ENCODE measurements around the gene SYT6. TPM values are rescaled to one million over a fixed set of nuclear protein-coding genes. Genes with fewer than 3 reads are reported as not detected.

Gene SYT6
- total RNA-seq, 1 experiment from 2014 or later, result 77.2 TPM

GRCh38 chr1:114137497-114137896 is 16.2 kb downstream of the SYT6 start:
- H3K23me2 ChIP-seq (ENCODE audit: insufficient read length, low read depth, low read length, poor library complexity, severe bottlenecking), result no peaks in the 10 kb centered on the region
- H3K9me3 ChIP-seq (ENCODE audit: control insufficient read depth, low read depth, low read length), result no peaks in the 10 kb centered on the region
- H2BK5ac ChIP-seq (ENCODE audit: insufficient read length, low read length), result no peak overlapping the region
- H4K8ac ChIP-seq (replicated peaks; ENCODE audit: insufficient read length, low read depth, low read length), result no peak overlapping the region
- H2BK20ac ChIP-seq (ENCODE audit: low read depth, low read length, poor library complexity, severe bottlenecking), result no peak overlapping the region
- no peak overlapping the region for H3K9ac ChIP-seq (ENCODE audit: extremely low read depth, insufficient read length, low read length)
- H3K27me3 Mint-ChIP-seq (ENCODE audit: low read depth), result no peaks in the 10 kb centered on the region
- no peak overlapping the region for H2AFZ ChIP-seq (ENCODE audit: low read length)
- H3K14ac ChIP-seq (ENCODE audit: insufficient read depth, low read length), result no peak overlapping the region
- H4K5ac ChIP-seq (ENCODE audit: insufficient read length, low read depth, low read length), result no peak overlapping the region
- TF ChIP-seq CTCF (conservative IDR thresholded peaks at IDR 0.05), result no peak
- H3K18ac ChIP-seq (ENCODE audit: insufficient read length, low read depth, low read length), result no peak overlapping the region
- H3K4me2 ChIP-seq (ENCODE audit: insufficient read depth, insufficient read length, low read length), result no peak overlapping the region
- no peaks in the 10 kb centered on the region for H4K20me1 ChIP-seq (ENCODE audit: control insufficient read depth, insufficient read depth, insufficient read length)
- no peak overlapping the region for H3K4me3 Mint-ChIP-seq
- no peak overlapping the region for H3K4ac ChIP-seq (ENCODE audit: low read depth, low read length)
- no peaks in the 10 kb centered on the region for H3K79me2 ChIP-seq (ENCODE audit: insufficient read depth, low read length)
- H4K91ac ChIP-seq (ENCODE audit: insufficient read length, low read depth, low read length), result no peak overlapping the region
- H3K23ac ChIP-seq (ENCODE audit: insufficient read length, low read depth, low read length), result no peak overlapping the region
- no peaks in the 10 kb centered on the region for H3K27me3 ChIP-seq (ENCODE audit: insufficient read depth, low read length)
- no peak overlapping the region for H3K56ac ChIP-seq (ENCODE audit: insufficient read length, low read depth, low read length)
- WGBS (ENCODE audit: extremely low coverage, insufficient read length, low lambda C conversion rate), result no CpG with 5 or more reads among the region's 15 CpGs
- no peak overlapping the region for H2BK12ac ChIP-seq (ENCODE audit: insufficient read length, low read depth, low read length)
- no peak overlapping the region for H2BK120ac ChIP-seq (ENCODE audit: low read depth, low read length, poor library complexity, severe bottlenecking)
- no peaks in the 10 kb centered on the region for H3K79me1 ChIP-seq (ENCODE audit: insufficient read depth, low read depth, low read length, poor library complexity, severe bottlenecking)
- DNase-seq, result no peak
- H3K9me3 Mint-ChIP-seq, result no peaks in the 10 kb centered on the region
- no peak overlapping the region for H2BK15ac ChIP-seq (ENCODE audit: low read depth, low read length)
- peaks cover 57 to 67% of the 10 kb centered on the region in 2 experiments for H3K4me1 Mint-ChIP-seq
- peak overlapping the region in 2 of 3 experiments; percentile 37 to 58; a peak in 2 of 7 replicates for H3K27ac Mint-ChIP-seq
- no peak overlapping the region for H3K27ac ChIP-seq (ENCODE audit: insufficient read length, low read depth, low read length)
- no peak overlapping the region for H2AK5ac ChIP-seq (ENCODE audit: insufficient read length, low read length)
- H3T11ph ChIP-seq (ENCODE audit: low read length), result no peak overlapping the region
- peaks cover 61 to 98% (median 95%) of the 10 kb centered on the region in 3 experiments; a peak in 6 of 7 replicates for H3K36me3 Mint-ChIP-seq (ENCODE audit: insufficient read depth in 1 of 3, low read depth in 3 of 3)
- H3K4me1 ChIP-seq (ENCODE audit: insufficient read depth, low read length), result peaks cover 2% of the 10 kb centered on the region; the same call in 1 of the 2 replicates
